HG02571 (cell line): ENCODE measurements around the gene CFL1.

ENCODE experiments used
- ATAC-seq: cut with Tn5 transposase; IDR thresholded peaks from one replicate; pipeline ENCODE4 v1.9.1; 2021; ENCODE audit warnings: mild to moderate bottlenecking, moderate library complexity; ENCODE audit not compliant: unreplicated experiment

Gene CFL1

DNA sequence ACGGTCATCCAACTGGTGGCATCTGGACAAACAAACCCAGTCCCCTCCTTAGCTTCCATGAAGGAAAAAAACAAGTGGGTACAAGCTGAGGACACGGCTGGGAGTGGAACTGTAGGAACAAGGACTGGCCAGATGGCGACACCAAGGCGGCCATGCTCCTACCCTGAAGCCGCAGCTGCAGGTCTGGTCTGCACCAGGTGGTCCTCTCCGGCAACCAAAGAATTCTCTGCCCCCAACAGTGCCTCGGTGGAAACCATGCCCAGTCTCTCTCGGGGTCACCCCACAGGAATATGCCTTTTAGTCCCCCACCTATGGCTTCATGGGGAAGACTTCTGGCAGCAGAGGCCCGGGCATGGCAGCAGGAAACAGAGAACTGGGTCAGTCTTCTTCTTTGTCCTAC lies 48.5 kb downstream of the CFL1 start:
- no peak for ATAC-seq

GRCh38 chr11:65808744-65809341 lies 49.1 kb downstream of the CFL1 start:
- ATAC-seq: no peak

- ATAC-seq: no peak
Observed at GRCh38 chr11:65806979-65807378, 51.0 kb downstream of the CFL1 start.
